Measurements from ENCODE around the gene SH3TC1.

The SH3TC1 gene

GRCh38 chr4:8273450-8273849 lies 74.4 kb downstream of the SH3TC1 start:
- DNase-seq (ENCODE audit: low read depth) = no peak
- TF ChIP-seq CTCF (IDR thresholded peaks at IDR 0.05; ENCODE audit: insufficient read depth, low read depth, low read length, missing control alignments) = no peak
- H3K4me3 ChIP-seq (ENCODE audit: low read length) = no peak overlapping the region

- TF ChIP-seq CTCF (IDR thresholded peaks at IDR 0.05; ENCODE audit: insufficient read depth, low read depth, low read length, missing control alignments) = no peak
- DNase-seq (ENCODE audit: low read depth) = no peak
- no peak overlapping the region for H3K4me3 ChIP-seq (ENCODE audit: low read length)
These were observed 75.1 kb downstream of the SH3TC1 start for GRCh38 chr4:8274066-8274652.

GRCh38 chr4:8274765-8275547 lies 75.9 kb downstream of the SH3TC1 start:
- TF ChIP-seq CTCF (IDR thresholded peaks at IDR 0.05; ENCODE audit: insufficient read depth, low read depth, low read length, missing control alignments) = peak; percentile 24
- H3K4me3 ChIP-seq (ENCODE audit: low read length) = no peak overlapping the region
- DNase-seq (ENCODE audit: low read depth) = peak; percentile 47

- no peak for TF ChIP-seq CTCF (IDR thresholded peaks at IDR 0.05; ENCODE audit: insufficient read depth, low read depth, low read length, missing control alignments)
- DNase-seq (ENCODE audit: low read depth) = no peak
- no peak overlapping the region for H3K4me3 ChIP-seq (ENCODE audit: low read length)
These were observed 76.4 kb downstream of the SH3TC1 start for GRCh38 chr4:8275548-8275910.

GRCh38 chr4:8276358-8277240 lies 77.5 kb downstream of the SH3TC1 start:
- no peak overlapping the region for H3K4me3 ChIP-seq (ENCODE audit: low read length)
- TF ChIP-seq CTCF (IDR thresholded peaks at IDR 0.05; ENCODE audit: insufficient read depth, low read depth, low read length, missing control alignments) = no peak
- no peak for DNase-seq (ENCODE audit: low read depth)

- no peak for DNase-seq (ENCODE audit: low read depth)
- H3K4me3 ChIP-seq (ENCODE audit: low read length) = no peak overlapping the region
- no peak for TF ChIP-seq CTCF (IDR thresholded peaks at IDR 0.05; ENCODE audit: insufficient read depth, low read depth, low read length, missing control alignments)
These were observed 78.4 kb downstream of the SH3TC1 start for GRCh38 chr4:8277356-8278008.

All from epithelial cell of esophagus (primary cell).